Transverse colon (tissue), 4 donors: Measurements from ENCODE around the gene CCNB2.

ENCODE experiments used
- EP300 ChIP-seq: sonication (generic); formaldehyde crosslinking; IDR thresholded peaks from one replicate; pipeline ENCODE4 v1.6.1; 2017; ENCODE audit warnings: antibody characterized with exemption, low read depth
- POLR2A ChIP-seq: fragments of 450-650 bp; IDR thresholded peaks from one replicate; pipeline ENCODE4 v1.6.1; 2016; ENCODE audit warnings: antibody characterized with exemption, mild to moderate bottlenecking, moderate library complexity
- POLR2AphosphoS5 ChIP-seq, 3 donors: sonication (generic); formaldehyde crosslinking; IDR thresholded peaks; one replicate each; pipeline ENCODE4 v1.6.1; 2016; ENCODE audit warnings: antibody characterized with exemption in 3 of 3
- TF ChIP-seq, protein P1 (sequence below), 5 experiments: fragments of 200-600 bp in 3 of 5; fragments of 450-650 bp in 2 of 5; sonication (generic) in 3 of 5; IDR thresholded peaks; 1 replicate in 2 of 5; 2 replicates in 3 of 5; pipeline ENCODE4 v1.5.1; 2016 to 2017; ENCODE audit warnings: antibody characterized with exemption in 5 of 5, inconsistent platforms in 3 of 5, mild to moderate bottlenecking in 2 of 5, moderate library complexity in 1 of 5

DNA sequence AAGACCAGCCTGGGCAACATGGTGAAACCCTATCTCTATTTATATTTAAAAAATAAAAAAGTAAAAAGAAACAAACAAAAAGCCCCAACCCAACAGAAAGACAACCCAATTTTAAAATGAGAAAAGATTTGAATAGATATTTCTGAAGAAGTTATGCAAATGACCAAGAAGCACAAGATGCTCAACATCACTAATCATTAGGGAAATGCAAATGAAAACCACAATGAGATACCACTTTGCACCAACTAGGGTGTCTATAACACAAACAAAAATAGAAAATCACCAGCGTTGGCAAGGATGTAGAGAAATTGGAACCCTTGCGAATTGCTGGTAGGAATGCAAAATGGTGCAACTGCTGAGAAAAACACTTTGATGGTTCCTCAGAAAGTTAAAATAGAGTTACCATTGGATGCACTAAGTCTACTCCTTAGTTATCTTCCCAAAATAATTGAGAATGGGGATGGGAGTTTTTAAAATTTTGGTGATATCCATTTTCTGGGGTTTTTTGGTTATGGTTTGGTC is 45.8 kb upstream of the CCNB2 start:
- TF ChIP-seq POLR2A (no peak), EP300 (no peak), POLR2AphosphoS5 (IDR thresholded peaks at IDR 0.05) (no peak)
- TF ChIP-seq, protein P1, sequence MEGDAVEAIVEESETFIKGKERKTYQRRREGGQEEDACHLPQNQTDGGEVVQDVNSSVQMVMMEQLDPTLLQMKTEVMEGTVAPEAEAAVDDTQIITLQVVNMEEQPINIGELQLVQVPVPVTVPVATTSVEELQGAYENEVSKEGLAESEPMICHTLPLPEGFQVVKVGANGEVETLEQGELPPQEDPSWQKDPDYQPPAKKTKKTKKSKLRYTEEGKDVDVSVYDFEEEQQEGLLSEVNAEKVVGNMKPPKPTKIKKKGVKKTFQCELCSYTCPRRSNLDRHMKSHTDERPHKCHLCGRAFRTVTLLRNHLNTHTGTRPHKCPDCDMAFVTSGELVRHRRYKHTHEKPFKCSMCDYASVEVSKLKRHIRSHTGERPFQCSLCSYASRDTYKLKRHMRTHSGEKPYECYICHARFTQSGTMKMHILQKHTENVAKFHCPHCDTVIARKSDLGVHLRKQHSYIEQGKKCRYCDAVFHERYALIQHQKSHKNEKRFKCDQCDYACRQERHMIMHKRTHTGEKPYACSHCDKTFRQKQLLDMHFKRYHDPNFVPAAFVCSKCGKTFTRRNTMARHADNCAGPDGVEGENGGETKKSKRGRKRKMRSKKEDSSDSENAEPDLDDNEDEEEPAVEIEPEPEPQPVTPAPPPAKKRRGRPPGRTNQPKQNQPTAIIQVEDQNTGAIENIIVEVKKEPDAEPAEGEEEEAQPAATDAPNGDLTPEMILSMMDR (IDR thresholded peaks at IDR 0.05), result no peak
